Keratinocyte (primary cell): ENCODE data around the gene PEAR1. TPM values are rescaled to one million over a fixed set of nuclear protein-coding genes. Genes with fewer than 3 reads are reported as not detected.

Experiments
- DNase-seq: peaks from one replicate; pipeline ENCODE4 v3.0.0-alpha.2; 2011; ENCODE audit warnings: low read depth, missing footprints, low spot score
- FAIRE-seq: peaks from 2 replicates; lab custom pipeline; 2011; peaks lifted over from hg19 to GRCh38; lab: Jason Lieb, UNC
- H2AFZ ChIP-seq: 2 replicates; pipeline ENCODE4 v1.6.0; 2012; ENCODE audit warnings: low read length, control low read depth, inconsistent platforms; ENCODE audit not compliant: control insufficient read depth
- H3K27ac ChIP-seq: 2 replicates; pipeline ENCODE4 v1.5.1; 2011; ENCODE audit warnings: low read length; ENCODE audit not compliant: control insufficient read depth, insufficient read depth
- H3K27me3 ChIP-seq: 3 replicates; pipeline ENCODE4 v1.6.0; 2011; ENCODE audit warnings: low read length; ENCODE audit not compliant: control insufficient read depth, insufficient read depth; ENCODE audit errors: extremely low read depth
- H3K36me3 ChIP-seq, 2 experiments: 2 replicates in 1 of 2; 3 replicates in 1 of 2; pipeline ENCODE4 v1.5.1; 2011; ENCODE audit warnings: low read length in 2 of 2, mild to moderate bottlenecking in 1 of 2; ENCODE audit not compliant: control insufficient read depth in 2 of 2, insufficient read depth in 2 of 2; ENCODE audit errors: extremely low read depth in 1 of 2
- H3K4me1 ChIP-seq: 3 replicates; pipeline ENCODE4 v1.5.1; 2011; ENCODE audit warnings: low read length; ENCODE audit not compliant: control insufficient read depth, insufficient read depth; ENCODE audit errors: extremely low read depth
- H3K4me2 ChIP-seq: 3 replicates; pipeline ENCODE4 v1.6.0; 2011; ENCODE audit warnings: low read depth, low read length; ENCODE audit not compliant: control insufficient read depth, insufficient read depth; ENCODE audit errors: extremely low read depth
- H3K4me3 ChIP-seq, 3 experiments: fragments of 200-600 bp in 1 of 3; sonication (generic) in 1 of 3; 2 replicates in 2 of 3; 3 replicates in 1 of 3; pipeline ENCODE4 v1.5.1; 2011 to 2016; ENCODE audit warnings: low read length in 3 of 3, mild to moderate bottlenecking in 3 of 3, control low read depth in 2 of 3, inconsistent platforms in 1 of 3, low read depth in 1 of 3, mixed read lengths in 1 of 3, mixed run types in 1 of 3, moderate library complexity in 1 of 3; ENCODE audit not compliant: control insufficient read depth in 2 of 3, insufficient read depth in 2 of 3; ENCODE audit errors: extremely low read depth in 1 of 3
- H3K79me2 ChIP-seq: 2 replicates; pipeline ENCODE4 v1.6.0; 2012; ENCODE audit warnings: low read length; ENCODE audit not compliant: control insufficient read depth, insufficient read depth
- H3K9ac ChIP-seq: 3 replicates; pipeline ENCODE4 v1.6.0; 2011; ENCODE audit warnings: low read length; ENCODE audit not compliant: control insufficient read depth, insufficient read depth; ENCODE audit errors: extremely low read depth
- H3K9me1 ChIP-seq: 3 replicates; pipeline ENCODE4 v1.6.0; 2011; ENCODE audit warnings: low read length; ENCODE audit not compliant: control insufficient read depth, insufficient read depth; ENCODE audit errors: extremely low read depth
- H3K9me3 ChIP-seq: 2 replicates; pipeline ENCODE4 v1.5.1; 2012; ENCODE audit warnings: low read depth, low read length; ENCODE audit not compliant: control insufficient read depth
- H4K20me1 ChIP-seq: 3 replicates; pipeline ENCODE4 v1.6.0; 2011; ENCODE audit warnings: low read length; ENCODE audit not compliant: control insufficient read depth, insufficient read depth; ENCODE audit errors: extremely low read depth
- CTCF ChIP-seq, 3 experiments: IDR thresholded peaks in 1 of 3; conservative IDR thresholded peaks in 1 of 3; optimal IDR thresholded peaks in 1 of 3; 2 replicates in 2 of 3; 3 replicates in 1 of 3; pipeline versions ENCODE3 to v1.5.1; 2011; ENCODE audit warnings: low read length in 3 of 3, mild to moderate bottlenecking in 3 of 3, moderate library complexity in 2 of 3, control low read depth in 1 of 3, inconsistent platforms in 1 of 3; ENCODE audit not compliant: insufficient read depth in 2 of 3; ENCODE audit errors: extremely low read depth in 1 of 3
- EZH2 ChIP-seq: IDR thresholded peaks from one replicate; pipeline ENCODE4 v1.6.1; 2012; ENCODE audit warnings: inconsistent platforms, mild to moderate bottlenecking, low read length, moderate library complexity
- dilution Hi-C: fragments of 300-500 bp; cut with MboI; formaldehyde crosslinking; loops from one replicate; pipeline ENCODE4 v1.7.0; 2020; ENCODE audit warnings: low sequenced_read_pairs; ENCODE audit not compliant: extremely low pct_ligation_motif_present
- polyA plus RNA-seq, 5 experiments: library from polyadenylated mRNA; depleted of rRNA in 3 of 5; stranded (reverse) in 3 of 5; stranded (forward) in 1 of 5; unstranded in 1 of 5; fragments of >200 nt; gene quantifications; 1 replicate in 1 of 5; 2 replicates in 3 of 5; 3 replicates in 1 of 5; pipeline versions ENCODE4 v1.2.1 to v1.2.3, GENCODE V29; 2011 to 2012; ENCODE audit warnings: missing spikeins in 2 of 5, low read depth in 1 of 5, low replicate concordance in 1 of 5

Gene PEAR1
- polyA plus RNA-seq, 1 donor (not counting 4 experiments of a cell fraction or from before 2014, with no cell fraction given) = 4.2 TPM

GRCh38 chr1:156913809-156914387 lies 20.4 kb downstream of the PEAR1 start:
- FAIRE-seq (no peak), DNase-seq (no peak)
- dilution Hi-C loops = no loop called here
- H3K4me3 ChIP-seq = no peak overlapping the region
- H3K9ac ChIP-seq = no peak overlapping the region
- H3K4me1 ChIP-seq = peaks cover 2% of the 10 kb centered on the region
- no peaks in the 10 kb centered on the region for H4K20me1 ChIP-seq
- H3K9me3 ChIP-seq = no peaks in the 10 kb centered on the region
- no peaks in the 10 kb centered on the region for H3K9me1 ChIP-seq
- no peaks in the 10 kb centered on the region for H3K27me3 ChIP-seq
- TF ChIP-seq EZH2 (no peak), CTCF (optimal IDR thresholded peaks at IDR 0.05 in 1 of 3, IDR thresholded peaks at IDR 0.05 in 1 of 3, conservative IDR thresholded peaks at IDR 0.05 in 1 of 3; ENCODE audit: extremely low read depth in 1 of 3, insufficient read depth in 2 of 3, low read length in 3 of 3) (no peak)
- H3K4me2 ChIP-seq = no peak overlapping the region
- H3K79me2 ChIP-seq = no peaks in the 10 kb centered on the region
- peaks cover 6 to 23% of the 10 kb centered on the region in 2 experiments for H3K36me3 ChIP-seq
- H2AFZ ChIP-seq = no peak overlapping the region
- no peak overlapping the region for H3K27ac ChIP-seq

GRCh38 chr1:156914440-156914856 lies 20.9 kb downstream of the PEAR1 start:
- FAIRE-seq = no peak
- Histone ChIP-seq H4K20me1 (no peaks in the 10 kb centered on the region), H3K4me1 (peaks cover 2% of the 10 kb centered on the region), H3K9me3 (no peaks in the 10 kb centered on the region), H3K4me2 (no peak overlapping the region), H3K27me3 (no peaks in the 10 kb centered on the region), H3K36me3 (peaks cover 6 to 23% of the 10 kb centered on the region in 2 experiments), H3K27ac (no peak overlapping the region), H3K79me2 (no peaks in the 10 kb centered on the region), H3K9ac (no peak overlapping the region), H3K4me3 (no peak overlapping the region), H3K9me1 (no peaks in the 10 kb centered on the region), H2AFZ (no peak overlapping the region)
- DNase-seq = no peak
- dilution Hi-C loops = no loop called here
- TF ChIP-seq EZH2 = no peak
- no peak for TF ChIP-seq CTCF (optimal IDR thresholded peaks at IDR 0.05 in 1 of 3, IDR thresholded peaks at IDR 0.05 in 1 of 3, conservative IDR thresholded peaks at IDR 0.05 in 1 of 3; ENCODE audit: extremely low read depth in 1 of 3, insufficient read depth in 2 of 3, low read length in 3 of 3)
